ENCODE measurements around the gene BIVM.

BIVM gene

DNA sequence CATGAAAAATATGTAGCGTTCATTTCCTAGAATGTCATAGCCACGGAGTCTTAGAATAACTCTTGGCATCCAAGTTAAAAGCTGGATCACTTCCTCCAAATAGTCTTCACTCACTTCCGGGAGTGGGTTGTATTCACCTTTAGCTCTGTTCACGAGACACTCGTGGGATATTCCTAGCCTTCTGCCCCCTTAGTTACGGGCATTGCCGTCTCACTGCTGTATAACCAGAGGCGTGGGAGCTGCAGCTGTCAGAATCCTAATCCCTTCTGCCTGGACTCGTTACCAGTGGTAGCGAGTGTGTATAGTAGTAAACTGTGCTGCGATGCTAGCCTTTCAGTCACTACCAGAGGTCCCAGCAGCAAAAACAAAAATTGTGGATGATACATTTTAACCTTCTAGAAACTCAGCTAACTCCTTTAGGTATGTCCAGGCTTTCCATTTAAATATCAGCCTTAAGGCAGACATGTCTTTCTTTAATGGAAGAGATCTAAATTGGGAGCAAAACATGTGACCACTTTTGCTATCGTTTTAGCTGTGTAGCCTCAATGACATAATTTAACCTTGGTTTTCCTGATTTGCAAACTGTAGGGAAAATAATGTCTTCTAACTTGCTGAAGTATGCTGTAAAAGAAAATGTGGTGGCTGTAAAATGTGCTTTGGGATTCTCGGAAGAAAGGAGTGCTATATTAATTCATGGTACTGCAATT is 81.0 kb downstream of the BIVM start:
- DNase-seq (ENCODE audit: low read depth, low spot score) = no peak

DNA sequence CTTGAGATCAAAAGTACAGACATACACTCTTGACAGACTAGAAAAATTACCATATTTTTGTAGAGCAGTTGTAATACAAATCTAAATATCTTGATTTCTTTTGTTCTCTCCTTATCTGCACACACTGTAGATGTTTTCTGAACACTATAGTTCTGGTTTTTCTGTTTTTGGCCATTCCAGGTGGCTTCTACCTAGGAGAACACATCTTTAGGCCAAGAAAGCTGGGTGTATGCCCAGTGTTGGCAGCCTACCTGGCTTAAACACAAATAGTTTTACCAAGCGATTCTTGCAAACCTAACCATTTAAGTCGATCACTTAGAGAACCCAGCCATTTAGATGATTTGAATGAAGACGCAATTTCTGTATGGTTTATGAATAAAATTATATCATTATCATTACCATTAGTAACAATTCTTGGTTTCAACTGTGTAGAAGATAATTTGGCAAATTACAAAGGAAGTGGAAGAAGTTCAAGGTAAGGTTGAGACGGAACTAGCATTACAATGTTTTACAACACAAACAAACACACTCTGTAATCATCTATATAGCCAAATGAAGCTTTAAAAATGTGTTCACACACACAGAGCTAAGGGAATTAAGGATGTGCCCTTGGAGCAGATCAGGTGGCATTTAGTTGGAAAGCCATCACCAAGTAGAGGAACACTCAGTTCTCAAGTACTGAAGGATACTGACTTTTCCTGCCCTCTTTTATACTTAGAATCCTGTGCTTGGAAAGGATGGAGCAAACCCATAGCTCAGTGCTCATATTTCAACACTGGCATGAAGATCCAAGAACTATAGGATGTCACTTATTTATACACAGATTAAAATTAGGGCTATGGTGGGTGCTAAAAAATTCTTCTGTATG is 83.1 kb downstream of the BIVM start:
- no peak for DNase-seq (ENCODE audit: low read depth, low spot score)

Measured in smooth muscle cell of the brain vasculature (primary cell).